Measurements from ENCODE around the gene DEPDC4. TPM values are rescaled to one million over a fixed set of nuclear protein-coding genes. Genes with fewer than 3 reads are reported as not detected.
"Not testable (repeated sequence)": the region's sequence is repeated elsewhere in the genome, so short reads cannot be mapped to it uniquely, and the experiment has no call there.

The DEPDC4 gene
- total RNA-seq, 1 donor from 2014 or later, result 0.82 TPM

DNA sequence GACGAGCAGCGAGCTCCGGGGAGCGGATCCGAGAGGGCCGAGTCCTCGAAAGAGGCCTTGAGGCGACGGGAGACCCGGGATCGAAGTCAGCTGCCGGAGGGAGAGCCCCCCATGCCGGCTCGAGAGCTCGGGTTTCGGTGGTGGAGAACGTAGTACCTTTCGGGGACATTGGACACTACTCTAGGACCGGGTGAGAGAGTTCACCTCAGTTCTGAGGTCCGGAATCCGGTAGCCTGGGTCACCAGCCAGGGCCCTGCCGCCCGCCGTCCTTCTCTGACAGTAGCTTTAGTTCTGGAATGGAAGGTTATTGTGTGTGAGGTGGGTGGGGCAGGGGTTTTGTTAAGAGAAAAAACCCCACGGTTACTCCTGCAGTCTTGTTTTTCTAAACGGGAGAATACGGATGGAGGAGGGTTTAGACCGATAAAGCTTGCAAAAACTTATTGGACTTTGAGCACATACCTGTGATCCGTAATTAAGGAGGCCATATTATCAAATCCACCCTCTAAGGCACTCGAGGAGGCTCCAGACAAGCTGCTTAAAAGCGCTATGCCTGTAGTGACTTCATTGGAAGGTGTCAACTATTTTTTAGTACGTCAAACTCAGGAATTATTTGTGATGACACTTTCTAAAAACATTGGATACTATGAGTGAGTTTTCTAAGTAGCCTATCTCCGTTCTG is 863 bp upstream of the DEPDC4 start:
- H3K9me3 Mint-ChIP-seq (ENCODE audit: unreplicated experiment), result no peaks in the 10 kb centered on the region
- DNase-seq (ENCODE audit: low spot score), result no peak
- H3K4me3 Mint-ChIP-seq (ENCODE audit: unreplicated experiment), result peak overlapping the region; percentile 88
- H3K36me3 Mint-ChIP-seq (ENCODE audit: low read depth, unreplicated experiment), result peaks cover 3% of the 10 kb centered on the region
- peaks cover 7% of the 10 kb centered on the region for H3K27me3 Mint-ChIP-seq (ENCODE audit: unreplicated experiment)
- TF ChIP-seq CTCF (IDR thresholded peaks at IDR 0.05; ENCODE audit: unreplicated experiment), result no peak
- H3K27ac Mint-ChIP-seq (ENCODE audit: unreplicated experiment), result peak overlapping the region; percentile 63
- peaks cover 14% of the 10 kb centered on the region for H3K4me1 Mint-ChIP-seq (ENCODE audit: unreplicated experiment)

DNA sequence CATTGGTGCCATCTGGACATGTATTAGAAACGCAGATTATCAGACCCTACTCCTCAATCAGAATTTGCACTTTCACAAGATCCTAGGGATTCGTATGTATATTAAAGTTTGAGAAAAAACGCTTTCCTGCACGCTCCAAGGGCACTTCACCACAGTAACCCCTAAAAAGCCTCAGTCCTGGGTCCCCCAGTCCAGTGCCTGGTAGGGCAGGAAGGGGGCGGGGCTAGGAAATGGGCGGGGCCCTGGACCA is 369 bp downstream of the DEPDC4 start:
- peaks cover 7% of the 10 kb centered on the region for H3K27me3 Mint-ChIP-seq (ENCODE audit: unreplicated experiment)
- peaks cover 3% of the 10 kb centered on the region for H3K36me3 Mint-ChIP-seq (ENCODE audit: low read depth, unreplicated experiment)
- TF ChIP-seq CTCF (IDR thresholded peaks at IDR 0.05; ENCODE audit: unreplicated experiment), result no peak
- H3K4me1 Mint-ChIP-seq (ENCODE audit: unreplicated experiment), result peaks cover 14% of the 10 kb centered on the region
- H3K4me3 Mint-ChIP-seq (ENCODE audit: unreplicated experiment), result peak overlapping the region; percentile 88
- no peaks in the 10 kb centered on the region for H3K9me3 Mint-ChIP-seq (ENCODE audit: unreplicated experiment)
- DNase-seq (ENCODE audit: low spot score), result peak; percentile 85
- H3K27ac Mint-ChIP-seq (ENCODE audit: unreplicated experiment), result peak overlapping the region; percentile 96

DNA sequence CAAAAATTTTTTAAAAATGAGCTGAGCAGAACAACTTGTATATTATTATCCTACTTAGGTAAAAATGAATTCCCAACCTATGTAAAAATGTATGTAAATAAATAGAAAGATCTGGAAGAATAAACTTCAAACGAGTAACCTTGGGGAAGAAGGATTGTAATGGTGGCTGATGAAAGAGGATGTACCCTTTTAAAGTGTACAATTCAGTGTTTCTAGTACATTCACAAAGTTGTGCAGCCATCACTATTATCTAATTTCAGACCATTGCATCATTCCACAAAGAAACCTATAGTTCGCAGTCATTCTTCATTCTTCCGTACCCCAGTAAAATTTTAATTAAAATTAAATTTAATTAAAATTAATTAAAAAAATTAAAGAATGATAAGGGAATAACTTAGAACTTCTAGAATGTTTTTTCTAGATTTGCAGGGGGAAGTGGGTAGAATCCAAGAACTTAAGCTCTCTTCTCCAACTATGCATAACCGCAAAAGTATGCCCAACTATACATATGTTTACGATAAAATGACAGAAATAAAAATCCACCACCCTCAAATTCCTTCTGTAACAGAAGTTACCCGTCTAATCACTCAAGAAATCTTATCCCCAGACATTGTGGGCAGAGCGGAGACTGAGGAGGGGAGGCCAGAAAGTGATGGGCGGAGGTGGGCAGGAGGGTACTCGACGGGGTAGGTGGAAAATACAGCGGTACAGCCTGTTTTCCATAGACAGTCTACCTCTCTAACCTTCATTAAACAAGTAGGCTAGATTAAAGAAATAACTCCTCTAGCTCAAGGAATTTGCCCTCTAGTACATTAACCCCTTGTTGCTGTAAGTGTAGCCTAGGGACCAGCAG is 921 bp downstream of the DEPDC4 start:
- no peaks in the 10 kb centered on the region for H3K9me3 Mint-ChIP-seq (ENCODE audit: unreplicated experiment)
- no peak for TF ChIP-seq CTCF (IDR thresholded peaks at IDR 0.05; ENCODE audit: unreplicated experiment)
- H3K36me3 Mint-ChIP-seq (ENCODE audit: low read depth, unreplicated experiment), result peaks cover 3% of the 10 kb centered on the region
- H3K4me3 Mint-ChIP-seq (ENCODE audit: unreplicated experiment), result peak overlapping the region; percentile 88
- peaks cover 14% of the 10 kb centered on the region for H3K4me1 Mint-ChIP-seq (ENCODE audit: unreplicated experiment)
- DNase-seq (ENCODE audit: low spot score), result no peak
- H3K27ac Mint-ChIP-seq (ENCODE audit: unreplicated experiment), result peak overlapping the region; percentile 96
- peaks cover 7% of the 10 kb centered on the region for H3K27me3 Mint-ChIP-seq (ENCODE audit: unreplicated experiment)

DNA sequence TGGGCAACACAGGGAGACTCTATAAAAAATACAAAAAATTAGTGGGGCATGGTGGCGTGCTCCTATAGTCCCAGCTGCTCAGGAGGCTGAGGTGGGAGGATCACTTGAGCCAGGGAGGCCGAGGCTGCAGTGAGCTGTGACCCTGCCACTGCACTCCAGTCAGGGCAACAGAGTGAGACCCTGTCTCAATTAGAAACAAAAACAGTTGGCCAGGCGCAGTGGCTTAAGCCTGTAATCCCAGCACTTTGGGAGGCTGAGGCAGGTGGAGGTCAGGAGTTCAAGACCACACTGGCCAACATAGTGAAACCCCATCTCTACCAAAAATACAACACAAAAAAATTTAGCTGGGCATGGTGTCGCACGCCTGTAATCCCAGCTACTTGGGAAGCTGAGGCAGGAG is 1.8 kb downstream of the DEPDC4 start:
- H3K27me3 Mint-ChIP-seq (ENCODE audit: unreplicated experiment); H3K27ac Mint-ChIP-seq (ENCODE audit: unreplicated experiment); DNase-seq (ENCODE audit: low spot score); H3K4me3 Mint-ChIP-seq (ENCODE audit: unreplicated experiment); H3K36me3 Mint-ChIP-seq (ENCODE audit: low read depth, unreplicated experiment); H3K9me3 Mint-ChIP-seq (ENCODE audit: unreplicated experiment): not testable (repeated sequence)
- H3K4me1 Mint-ChIP-seq (ENCODE audit: unreplicated experiment), result peaks cover 14% of the 10 kb centered on the region

DNA sequence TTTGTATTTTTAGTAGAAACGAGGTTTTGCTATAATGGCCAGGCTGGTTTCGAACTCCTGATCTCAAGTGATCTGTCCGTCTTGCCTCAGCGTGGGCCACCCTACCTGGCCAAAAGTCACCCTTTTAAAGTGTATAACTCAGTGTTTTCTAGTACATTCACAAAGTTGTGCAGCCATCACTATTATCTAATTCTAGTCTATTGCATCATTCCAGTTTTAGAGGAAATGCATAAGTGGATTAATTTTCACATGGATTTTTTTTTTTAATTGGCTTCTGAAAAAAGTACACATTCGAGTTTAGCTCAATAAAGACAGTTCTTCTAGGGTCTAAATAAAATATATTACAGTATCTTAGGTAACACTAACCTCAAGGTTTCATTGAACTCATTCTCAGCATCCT is 3.7 kb downstream of the DEPDC4 start:
- H3K4me1 Mint-ChIP-seq (ENCODE audit: unreplicated experiment), result peaks cover 2% of the 10 kb centered on the region
- no peak for DNase-seq (ENCODE audit: low spot score)
- H3K36me3 Mint-ChIP-seq (ENCODE audit: low read depth, unreplicated experiment), result no peaks in the 10 kb centered on the region
- H3K4me3 Mint-ChIP-seq (ENCODE audit: unreplicated experiment), result no peak overlapping the region
- H3K9me3 Mint-ChIP-seq (ENCODE audit: unreplicated experiment), result no peaks in the 10 kb centered on the region
- no peak overlapping the region for H3K27ac Mint-ChIP-seq (ENCODE audit: unreplicated experiment)
- no peak for TF ChIP-seq CTCF (IDR thresholded peaks at IDR 0.05; ENCODE audit: unreplicated experiment)
- peaks cover 4% of the 10 kb centered on the region for H3K27me3 Mint-ChIP-seq (ENCODE audit: unreplicated experiment)

All from endothelial cell (in vitro differentiated cells).